ENCODE data around the gene ABCC11.
A peak's percentile ranks its signal among the peaks of the same experiment; 100 is the strongest.

The ABCC11 gene

GRCh38 chr16:48252013-48252412 lies 4.7 kb upstream of the ABCC11 start:
- Histone ChIP-seq H2BK5ac (ENCODE audit: low read length) (no peak overlapping the region), H3K4me2 (ENCODE audit: insufficient read depth, low read length, poor library complexity, severe bottlenecking) (no peak overlapping the region), H3K23ac (ENCODE audit: low read depth, low read length, poor library complexity) (no peak overlapping the region), H3K14ac (ENCODE audit: low read length) (no peak overlapping the region), H3K4ac (ENCODE audit: low read length) (no peak overlapping the region), H3K4me3 (ENCODE audit: low read length in 2 of 2) (no peak overlapping the region), H3K18ac (ENCODE audit: low read length) (no peak overlapping the region), H3K9me3 (replicated peaks in 1 of 2; ENCODE audit: control insufficient read depth in 2 of 2, insufficient read depth in 1 of 2, low read depth in 1 of 2, low read length in 2 of 2) (no peaks in the 10 kb centered on the region), H2BK15ac (ENCODE audit: low read length) (no peak overlapping the region), H3K4me1 (ENCODE audit: control insufficient read depth in 2 of 2, insufficient read depth in 1 of 2, low read depth in 1 of 2, low read length in 2 of 2) (no peaks in the 10 kb centered on the region), H3K9ac (ENCODE audit: low read depth, low read length, poor library complexity) (no peak overlapping the region), H4K91ac (ENCODE audit: low read depth, low read length, poor library complexity) (no peak overlapping the region), H3K79me1 (ENCODE audit: low read depth, low read length) (no peaks in the 10 kb centered on the region), H2AFZ (ENCODE audit: low read length) (no peak overlapping the region), H2BK120ac (ENCODE audit: low read depth, low read length) (no peak overlapping the region), H2AK5ac (ENCODE audit: low read depth, low read length) (no peak overlapping the region), H2BK12ac (ENCODE audit: low read length) (no peak overlapping the region), H4K8ac (ENCODE audit: low read depth, low read length) (no peak overlapping the region), H3K36me3 (replicated peaks in 1 of 2; ENCODE audit: control insufficient read depth in 2 of 2, insufficient read depth in 2 of 2, low read length in 2 of 2) (peaks cover 5 to 50% of the 10 kb centered on the region in 2 donors), H3K27me3 (ENCODE audit: control insufficient read depth in 3 of 3, insufficient read depth in 3 of 3, low read depth in 1 of 3, low read length in 3 of 3) (no peaks in the 10 kb centered on the region), H3K27ac (replicated peaks; ENCODE audit: low read length) (no peak overlapping the region)
- DNase-seq (ENCODE audit: low spot score), result no peak
- no CpG with 5 or more reads among the region's 5 CpGs for WGBS, 2 donors (ENCODE audit: extremely low coverage in 2 of 2, insufficient read length in 2 of 2, insufficient replicate concordance in 1 of 2)

- no peak overlapping the region for H4K8ac ChIP-seq (ENCODE audit: low read depth, low read length)
- H3K4me2 ChIP-seq (ENCODE audit: insufficient read depth, low read length, poor library complexity, severe bottlenecking), result no peak overlapping the region
- H3K9ac ChIP-seq (ENCODE audit: low read depth, low read length, poor library complexity), result no peak overlapping the region
- no peak overlapping the region for H3K23ac ChIP-seq (ENCODE audit: low read depth, low read length, poor library complexity)
- no peak overlapping the region for H2BK15ac ChIP-seq (ENCODE audit: low read length)
- no peak overlapping the region for H2AFZ ChIP-seq (ENCODE audit: low read length)
- H3K9me3 ChIP-seq (replicated peaks in 1 of 2; ENCODE audit: control insufficient read depth in 2 of 2, insufficient read depth in 1 of 2, low read depth in 1 of 2, low read length in 2 of 2), result no peaks in the 10 kb centered on the region
- H3K14ac ChIP-seq (ENCODE audit: low read length), result no peak overlapping the region
- no peaks in the 10 kb centered on the region for H3K79me1 ChIP-seq (ENCODE audit: low read depth, low read length)
- no peak for DNase-seq (ENCODE audit: low spot score)
- no peak overlapping the region for H4K91ac ChIP-seq (ENCODE audit: low read depth, low read length, poor library complexity)
- no peak overlapping the region for H2BK5ac ChIP-seq (ENCODE audit: low read length)
- no peak overlapping the region for H3K27ac ChIP-seq (replicated peaks; ENCODE audit: low read length)
- H2BK120ac ChIP-seq (ENCODE audit: low read depth, low read length), result no peak overlapping the region
- H2BK12ac ChIP-seq (ENCODE audit: low read length), result no peak overlapping the region
- peaks cover 5 to 38% of the 10 kb centered on the region in 2 donors for H3K36me3 ChIP-seq (replicated peaks in 1 of 2; ENCODE audit: control insufficient read depth in 2 of 2, insufficient read depth in 2 of 2, low read length in 2 of 2)
- no peaks in the 10 kb centered on the region for H3K4me1 ChIP-seq (ENCODE audit: control insufficient read depth in 2 of 2, insufficient read depth in 1 of 2, low read depth in 1 of 2, low read length in 2 of 2)
- no peak overlapping the region for H3K4me3 ChIP-seq (ENCODE audit: low read length in 2 of 2)
- no peak overlapping the region for H3K4ac ChIP-seq (ENCODE audit: low read length)
- H2AK5ac ChIP-seq (ENCODE audit: low read depth, low read length), result no peak overlapping the region
- H3K18ac ChIP-seq (ENCODE audit: low read length), result no peak overlapping the region
- no peaks in the 10 kb centered on the region for H3K27me3 ChIP-seq (ENCODE audit: control insufficient read depth in 3 of 3, insufficient read depth in 3 of 3, low read depth in 1 of 3, low read length in 3 of 3)
- WGBS, 2 donors (ENCODE audit: extremely low coverage in 2 of 2, insufficient read length in 2 of 2, insufficient replicate concordance in 1 of 2), result no CpG with 5 or more reads among the region's 5 CpGs
Measured at GRCh38 chr16:48250520-48251278, 3.4 kb upstream of the ABCC11 start.

- Histone ChIP-seq H2BK120ac (ENCODE audit: low read depth, low read length) (no peak overlapping the region), H3K9me3 (replicated peaks in 1 of 2; ENCODE audit: control insufficient read depth in 2 of 2, insufficient read depth in 1 of 2, low read depth in 1 of 2, low read length in 2 of 2) (no peaks in the 10 kb centered on the region), H2BK15ac (ENCODE audit: low read length) (no peak overlapping the region), H2BK12ac (ENCODE audit: low read length) (no peak overlapping the region), H3K4me2 (ENCODE audit: insufficient read depth, low read length, poor library complexity, severe bottlenecking) (no peak overlapping the region), H3K9ac (ENCODE audit: low read depth, low read length, poor library complexity) (no peak overlapping the region), H3K4ac (ENCODE audit: low read length) (no peak overlapping the region), H3K36me3 (replicated peaks in 1 of 2; ENCODE audit: control insufficient read depth in 2 of 2, insufficient read depth in 2 of 2, low read length in 2 of 2) (no peaks in the 10 kb centered on the region), H4K8ac (ENCODE audit: low read depth, low read length) (no peak overlapping the region), H2BK5ac (ENCODE audit: low read length) (no peak overlapping the region), H3K27ac (replicated peaks; ENCODE audit: low read length) (no peak overlapping the region), H3K14ac (ENCODE audit: low read length) (no peak overlapping the region), H3K4me1 (ENCODE audit: control insufficient read depth in 2 of 2, insufficient read depth in 1 of 2, low read depth in 1 of 2, low read length in 2 of 2) (peaks cover 5 to 6% of the 10 kb centered on the region in 2 donors), H3K23ac (ENCODE audit: low read depth, low read length, poor library complexity) (no peak overlapping the region), H3K18ac (ENCODE audit: low read length) (no peak overlapping the region), H2AK5ac (ENCODE audit: low read depth, low read length) (no peak overlapping the region), H3K79me1 (ENCODE audit: low read depth, low read length) (peaks cover 10% of the 10 kb centered on the region), H2AFZ (ENCODE audit: low read length) (no peak overlapping the region), H3K27me3 (ENCODE audit: control insufficient read depth in 3 of 3, insufficient read depth in 3 of 3, low read depth in 1 of 3, low read length in 3 of 3) (no peaks in the 10 kb centered on the region), H4K91ac (ENCODE audit: low read depth, low read length, poor library complexity) (no peak overlapping the region), H3K4me3 (ENCODE audit: low read length in 2 of 2) (no peak overlapping the region)
- WGBS, 2 donors (ENCODE audit: extremely low coverage in 2 of 2, insufficient read length in 2 of 2, insufficient replicate concordance in 1 of 2), result no CpG with 5 or more reads among the region's 2 CpGs
- no peak for DNase-seq (ENCODE audit: low spot score)
Measured at GRCh38 chr16:48246066-48246465, 1.3 kb downstream of the ABCC11 start.

DNA sequence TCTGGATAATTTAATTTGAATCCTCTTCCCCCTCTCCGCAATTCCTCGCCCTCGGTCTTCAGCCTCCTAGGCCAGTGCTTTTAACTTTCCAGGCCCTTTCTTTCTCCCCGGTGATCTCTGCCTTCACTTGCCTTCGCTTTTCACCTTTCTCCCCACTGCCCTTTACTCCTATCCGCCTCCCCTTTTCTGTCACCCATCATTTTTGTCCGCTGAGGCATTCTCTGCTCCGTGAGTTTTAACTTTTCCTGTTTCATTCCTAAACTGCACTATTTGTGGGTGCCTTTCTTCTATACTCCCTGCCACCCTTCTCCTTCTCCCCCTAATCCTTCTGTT lies 2.5 kb downstream of the ABCC11 start:
- Histone ChIP-seq H2BK5ac (ENCODE audit: low read length) (no peak overlapping the region), H3K79me1 (ENCODE audit: low read depth, low read length) (peaks cover 10% of the 10 kb centered on the region), H3K27ac (replicated peaks; ENCODE audit: low read length) (no peak overlapping the region), H2BK120ac (ENCODE audit: low read depth, low read length) (no peak overlapping the region), H3K27me3 (ENCODE audit: control insufficient read depth in 3 of 3, insufficient read depth in 3 of 3, low read depth in 1 of 3, low read length in 3 of 3) (no peaks in the 10 kb centered on the region), H4K8ac (ENCODE audit: low read depth, low read length) (no peak overlapping the region), H3K18ac (ENCODE audit: low read length) (no peak overlapping the region), H3K23ac (ENCODE audit: low read depth, low read length, poor library complexity) (no peak overlapping the region), H3K4me3 (ENCODE audit: low read length in 2 of 2) (peak overlapping the region; percentile 88), H3K4me2 (ENCODE audit: insufficient read depth, low read length, poor library complexity, severe bottlenecking) (peak overlapping the region; percentile 87), H4K91ac (ENCODE audit: low read depth, low read length, poor library complexity) (no peak overlapping the region), H2AK5ac (ENCODE audit: low read depth, low read length) (no peak overlapping the region), H3K4ac (ENCODE audit: low read length) (no peak overlapping the region), H3K4me1 (ENCODE audit: control insufficient read depth in 2 of 2, insufficient read depth in 1 of 2, low read depth in 1 of 2, low read length in 2 of 2) (peaks cover 5 to 6% of the 10 kb centered on the region in 2 donors), H3K9me3 (replicated peaks in 1 of 2; ENCODE audit: control insufficient read depth in 2 of 2, insufficient read depth in 1 of 2, low read depth in 1 of 2, low read length in 2 of 2) (no peaks in the 10 kb centered on the region), H2BK12ac (ENCODE audit: low read length) (no peak overlapping the region), H3K36me3 (replicated peaks in 1 of 2; ENCODE audit: control insufficient read depth in 2 of 2, insufficient read depth in 2 of 2, low read length in 2 of 2) (no peaks in the 10 kb centered on the region), H2AFZ (ENCODE audit: low read length) (peak overlapping the region; percentile 94), H3K14ac (ENCODE audit: low read length) (no peak overlapping the region), H2BK15ac (ENCODE audit: low read length) (no peak overlapping the region), H3K9ac (ENCODE audit: low read depth, low read length, poor library complexity) (peak overlapping the region; percentile 100)
- WGBS, 2 donors (ENCODE audit: extremely low coverage in 2 of 2, insufficient read length in 2 of 2, insufficient replicate concordance in 1 of 2), result no CpG with 5 or more reads among the region's 8 CpGs
- DNase-seq (ENCODE audit: low spot score), result no peak
